GM18505 (cell line): ENCODE data around the gene USP32.
A peak's percentile ranks its signal among the peaks of the same experiment; 100 is the strongest.
"Not testable (repeated sequence)": the region's sequence is repeated elsewhere in the genome, so short reads cannot be mapped to it uniquely, and the experiment has no call there.

Source experiments
- ATAC-seq: cut with Tn5 transposase; IDR thresholded peaks from one replicate; pipeline ENCODE4 v1.9.1; 2021; ENCODE audit not compliant: unreplicated experiment
- POLR2A ChIP-seq: IDR thresholded peaks from 4 replicates; pipeline ENCODE4 v1.6.1; 2011; ENCODE audit warnings: borderline replicate concordance; ENCODE audit not compliant: insufficient read depth, insufficient read length; ENCODE audit errors: extremely low read depth

Gene USP32

GRCh38 chr17:60392042-60392844 lies at the start of gene USP32:
Gene USP32, minus strand, starts transcription at chr17:60392133. Its CDS starts 194 bp downstream, at chr17:60391939.
- ATAC-seq: peak; percentile 87
- TF ChIP-seq POLR2A: peak; percentile 81

DNA sequence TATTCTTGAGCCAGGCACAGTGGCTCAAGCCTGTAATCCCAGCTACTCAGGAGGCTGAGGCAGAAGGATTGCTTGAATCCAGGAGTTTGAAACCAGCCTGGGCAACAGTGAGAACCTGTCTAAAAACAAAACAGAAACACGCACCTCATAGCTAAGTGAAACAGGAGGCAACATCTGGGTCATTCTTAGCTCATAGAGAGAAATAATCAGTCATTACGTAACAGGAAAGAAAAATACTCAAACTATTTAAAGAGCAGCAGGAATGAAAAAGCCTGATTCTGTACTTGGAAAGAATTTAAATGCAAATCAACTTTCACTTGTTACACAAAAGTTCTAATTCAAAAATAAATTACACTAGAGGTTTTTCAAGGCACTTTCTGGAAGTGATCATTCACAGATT lies 47.6 kb upstream of the USP32 start:
- ATAC-seq: no peak
- no peak for TF ChIP-seq POLR2A

- no peak for ATAC-seq
- no peak for TF ChIP-seq POLR2A
Observed at GRCh38 chr17:60436676-60437075, 44.7 kb upstream of the USP32 start.

DNA sequence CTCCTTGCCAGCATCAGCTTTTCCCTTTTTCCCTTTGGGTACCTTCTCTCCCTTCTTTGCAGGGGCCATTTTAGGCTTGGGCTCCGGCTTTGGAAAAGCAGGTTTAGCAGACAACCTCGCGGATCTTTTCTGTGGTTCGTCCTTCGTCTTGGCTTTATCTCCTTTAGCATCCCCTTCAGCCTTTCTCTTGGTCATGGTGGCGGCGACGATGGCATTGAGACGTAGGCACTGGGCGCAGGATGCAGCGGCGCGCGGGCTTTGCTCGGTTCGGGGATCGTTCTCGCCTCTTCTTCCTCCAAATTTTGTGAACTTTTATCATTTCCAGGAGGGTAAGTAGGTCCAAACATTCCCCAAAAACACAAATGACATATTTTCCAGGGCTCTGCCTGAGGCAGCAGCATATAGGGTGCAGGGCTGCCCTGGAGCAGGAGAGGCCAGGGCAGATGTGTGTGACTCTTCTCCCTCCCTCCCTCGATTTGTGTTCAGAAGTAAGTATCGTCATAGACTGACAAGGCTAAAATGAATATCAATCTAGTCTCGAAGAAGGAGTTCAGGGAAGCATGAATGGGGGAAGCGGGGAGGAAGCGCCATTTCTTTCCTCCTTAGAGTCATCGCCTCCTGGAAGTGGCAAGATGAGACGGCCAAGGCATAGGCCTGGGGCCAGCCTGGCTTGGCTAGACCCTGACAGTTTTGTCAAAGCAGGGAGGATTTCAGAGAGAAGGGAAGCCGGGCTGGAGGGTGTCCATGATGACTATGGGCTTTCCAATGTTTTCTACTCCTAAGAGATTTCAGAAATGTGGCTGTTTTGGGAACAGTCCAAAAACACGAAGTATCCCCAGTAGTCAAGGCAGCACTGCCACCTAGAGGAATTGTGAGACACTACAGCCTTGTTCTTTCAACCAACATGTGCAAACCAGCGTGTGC lies 43.6 kb upstream of the USP32 start:
- TF ChIP-seq POLR2A: no peak
- no peak for ATAC-seq

DNA sequence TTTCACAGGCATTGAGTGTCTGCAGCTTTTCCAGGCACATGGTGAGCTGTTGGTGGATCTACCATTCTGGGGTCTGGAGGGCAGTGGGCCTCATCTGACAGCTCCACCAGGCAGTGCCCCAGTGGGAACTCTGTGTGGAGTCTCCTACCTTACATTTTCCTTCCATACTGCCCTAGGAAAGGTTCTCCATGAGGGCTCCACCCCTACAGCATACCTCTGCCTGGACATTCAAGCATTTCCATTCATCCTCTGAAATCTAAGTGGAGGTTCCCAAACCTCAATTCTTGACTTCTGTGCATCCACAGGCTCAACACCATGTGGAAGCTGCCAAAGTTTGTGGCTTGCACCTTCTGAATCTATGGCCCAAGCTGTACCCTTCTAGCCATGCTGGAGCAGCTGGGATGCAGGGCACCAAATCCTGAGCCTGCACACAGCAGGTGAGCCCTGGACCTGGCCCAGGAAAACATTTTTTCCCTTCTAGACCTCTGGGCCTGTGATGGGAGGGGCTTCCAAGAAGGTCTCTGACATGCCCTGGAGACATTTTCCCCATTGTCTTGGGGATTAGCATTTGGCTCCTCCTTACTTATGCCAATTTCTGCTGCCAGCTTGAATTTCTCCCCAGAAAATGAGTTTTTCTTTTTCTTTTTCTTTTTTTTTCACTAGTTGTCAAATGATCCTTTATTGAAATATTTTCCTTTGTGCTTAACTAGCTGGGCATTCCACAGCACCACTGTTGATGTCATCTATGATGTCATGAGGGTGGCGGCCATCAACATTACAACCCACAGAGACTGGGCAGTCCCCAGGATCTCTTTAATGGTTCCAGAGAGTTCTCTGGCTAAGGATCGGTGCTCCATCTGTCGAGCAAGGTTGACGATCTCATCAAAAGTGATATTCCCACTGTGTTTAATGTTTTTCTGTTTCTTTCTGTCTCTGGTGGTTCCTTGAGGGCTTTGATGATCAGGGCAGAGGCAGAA lies 41.4 kb upstream of the USP32 start:
- not testable (repeated sequence) for ATAC-seq

- not testable (repeated sequence) for ATAC-seq
Observed at GRCh38 chr17:60430561-60430960, 38.6 kb upstream of the USP32 start.

- ATAC-seq: not testable (repeated sequence)
Observed at GRCh38 chr17:60428491-60428890, 36.6 kb upstream of the USP32 start.

DNA sequence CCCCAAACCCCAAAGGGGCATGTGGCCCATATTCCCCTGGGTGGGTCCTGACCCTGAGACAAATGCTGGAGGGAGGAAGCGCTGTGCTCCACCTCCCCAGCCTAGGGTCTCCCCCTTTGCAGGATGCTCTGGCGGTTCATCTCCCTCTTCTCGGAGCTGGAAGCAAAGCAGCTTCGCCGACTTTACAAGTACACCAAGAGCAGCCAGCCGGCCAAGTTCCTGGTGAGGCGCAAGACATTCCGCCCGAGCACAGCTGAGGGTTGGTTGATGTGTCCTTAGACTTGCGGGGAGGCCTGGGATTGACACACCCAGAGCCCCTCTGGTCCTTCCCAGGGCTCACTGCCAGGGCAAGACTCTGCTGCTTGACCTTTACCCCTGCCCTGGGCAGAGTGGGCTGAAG lies 34.7 kb upstream of the USP32 start:
- ATAC-seq: no peak
- no peak for TF ChIP-seq POLR2A

- TF ChIP-seq POLR2A: no peak
- ATAC-seq: no peak
Observed at GRCh38 chr17:60425626-60426025, 33.7 kb upstream of the USP32 start.

DNA sequence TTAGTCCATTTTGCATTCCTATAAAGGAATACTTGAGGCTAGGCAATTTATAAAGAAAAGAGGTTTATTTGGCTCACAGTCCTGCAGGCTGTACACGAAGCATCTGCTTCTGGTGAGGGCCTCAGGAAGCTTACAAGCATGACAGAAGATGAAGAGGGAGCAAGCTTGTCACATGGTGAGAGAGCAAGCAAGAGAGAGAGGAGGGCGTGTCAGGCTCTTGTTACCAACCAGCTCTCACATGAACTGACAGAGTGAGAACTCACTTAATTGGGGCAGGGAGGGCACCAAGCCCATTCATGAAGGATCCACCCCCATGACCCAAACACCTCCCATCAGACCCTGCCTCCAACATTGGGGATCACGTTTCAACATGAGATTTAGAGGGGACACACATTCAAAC lies 31.9 kb upstream of the USP32 start:
- TF ChIP-seq POLR2A: no peak
- ATAC-seq: no peak

DNA sequence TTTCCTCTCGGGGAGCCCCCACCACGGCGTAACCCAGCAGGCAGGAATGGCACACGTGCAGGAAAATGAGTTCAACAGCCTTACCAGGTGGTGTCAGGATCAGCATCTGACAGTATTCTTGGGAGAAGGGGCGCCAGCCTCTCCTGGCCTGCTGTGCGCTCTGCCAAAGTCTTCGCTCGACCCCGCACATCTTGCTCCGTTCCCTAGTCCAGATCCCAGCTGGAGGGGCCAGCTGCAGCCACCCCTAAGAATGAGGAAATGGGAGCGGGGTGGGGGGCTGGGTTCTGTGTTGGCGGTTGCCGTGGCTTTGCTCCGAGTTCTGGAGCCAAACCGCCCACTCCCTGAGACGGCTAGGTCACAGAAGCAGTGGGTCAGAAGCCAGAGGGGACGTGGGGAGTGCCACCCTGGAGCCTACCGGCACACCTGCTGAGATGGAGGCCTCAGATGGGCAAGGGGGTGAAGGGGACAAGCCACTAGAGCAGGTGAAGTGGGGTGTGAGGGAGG lies 30.3 kb upstream of the USP32 start, which contains the start of gene CHCT1:
TSS of gene CHCT1 (plus strand) at position 328 of the 504 bp plus-strand sequence. CDS start at position 432, 104 bp downstream.
- no peak for TF ChIP-seq POLR2A
- no peak for ATAC-seq

DNA sequence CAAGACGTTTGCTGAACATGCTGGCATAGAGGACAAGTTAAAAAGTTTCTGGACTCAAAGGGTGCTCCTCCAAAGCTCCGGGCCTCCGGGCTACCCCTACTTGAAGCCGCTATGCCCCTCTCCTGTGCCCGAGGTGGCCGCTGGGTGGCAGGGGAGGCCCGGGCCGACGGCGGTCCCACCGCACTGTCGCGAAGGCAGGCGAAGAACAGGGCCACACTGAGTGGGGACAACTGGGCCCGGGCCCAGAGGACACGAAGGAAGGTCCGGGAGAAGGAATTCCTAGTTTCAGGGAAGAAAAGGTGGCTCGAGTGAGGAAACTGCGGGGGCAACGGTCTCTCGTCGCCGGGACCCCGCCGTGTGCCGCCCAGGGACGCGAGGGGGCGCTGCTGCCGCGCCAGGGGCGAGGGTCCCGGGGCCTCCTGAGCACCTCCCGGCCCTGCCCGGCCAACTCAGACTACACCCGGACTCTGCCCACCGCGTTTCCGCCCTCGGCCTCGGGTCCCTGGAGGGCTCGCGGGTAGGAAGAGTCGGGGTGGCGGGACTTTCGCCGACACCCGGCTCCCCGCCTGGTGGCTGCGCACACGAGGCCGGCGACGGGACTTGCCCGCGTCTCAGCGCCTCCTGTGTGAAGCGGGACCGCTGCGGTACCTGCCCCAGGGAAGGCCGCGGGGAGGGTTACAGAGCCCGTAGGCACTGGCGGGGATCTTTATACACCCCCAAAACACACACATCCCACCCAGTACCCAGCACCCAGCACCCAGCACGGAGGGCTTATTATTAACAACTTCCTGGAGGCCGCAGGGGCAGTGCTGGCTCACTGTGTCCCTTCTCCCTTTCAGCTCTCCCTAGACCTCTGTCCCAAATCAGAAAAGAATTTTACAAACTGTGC lies 29.6 kb upstream of the USP32 start:
- ATAC-seq: peak; percentile 86
- TF ChIP-seq POLR2A: peak; percentile 42

DNA sequence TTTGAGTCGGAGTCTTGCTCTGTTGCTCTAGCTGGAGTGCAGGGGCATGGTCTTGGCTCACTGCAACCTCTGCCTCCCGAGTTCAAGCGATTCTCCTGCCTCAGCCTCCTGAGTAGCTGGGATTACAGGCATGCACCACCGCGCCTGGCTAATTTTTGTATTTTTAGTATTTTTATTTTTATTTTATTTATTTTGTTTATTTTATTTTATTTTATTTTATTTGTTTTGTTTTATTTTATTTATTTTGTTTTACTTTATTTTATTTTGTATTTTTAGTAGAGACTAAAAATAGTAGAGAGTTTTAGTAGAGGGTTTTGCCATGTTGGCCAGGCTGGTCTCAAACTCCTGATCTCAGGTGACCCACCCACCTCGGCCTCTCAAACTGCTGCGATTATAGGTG lies 27.9 kb upstream of the USP32 start:
- not testable (repeated sequence) for ATAC-seq

GRCh38 chr17:60419003-60419402 lies 27.1 kb upstream of the USP32 start:
- not testable (repeated sequence) for ATAC-seq
